Bronchial epithelial cell (primary cell): ENCODE data around the gene SUGCT. TPM values are rescaled to one million over a fixed set of nuclear protein-coding genes. Genes with fewer than 3 reads are reported as not detected.

Experiments used
- DNase-seq: peaks from one replicate; pipeline ENCODE4 v3.0.0-alpha.2; 2010; ENCODE audit warnings: low read depth
- FAIRE-seq: peaks from 2 replicates; lab custom pipeline; 2011; peaks lifted over from hg19 to GRCh38; lab: Jason Lieb, UNC
- H3K27me3 ChIP-seq: 2 replicates; pipeline ENCODE4 v1.5.1; 2011; ENCODE audit warnings: low read length; ENCODE audit not compliant: control insufficient read depth, insufficient read depth
- H3K36me3 ChIP-seq: 2 replicates; pipeline ENCODE4 v1.5.1; 2011; ENCODE audit warnings: low read length; ENCODE audit not compliant: control insufficient read depth, insufficient read depth
- H3K4me3 ChIP-seq: 2 replicates; pipeline ENCODE4 v1.5.1; 2011; ENCODE audit warnings: mild to moderate bottlenecking, low read depth, low read length, control low read depth
- total RNA-seq: library from RNA; depleted of rRNA; stranded (reverse); fragments of >200 nt; gene quantifications from 2 replicates; pipeline ENCODE4 v1.2.1, GENCODE V29; 2014
- TF ChIP-seq, protein P1 (sequence below): IDR thresholded peaks from 2 replicates; pipeline ENCODE4 v1.5.1; 2011; ENCODE audit warnings: mild to moderate bottlenecking, moderate library complexity, low read length, control low read depth, inconsistent platforms; ENCODE audit not compliant: insufficient read depth, severe bottlenecking

Gene SUGCT
- total RNA-seq, 1 donor from 2014 or later: 7.4 TPM

DNA sequence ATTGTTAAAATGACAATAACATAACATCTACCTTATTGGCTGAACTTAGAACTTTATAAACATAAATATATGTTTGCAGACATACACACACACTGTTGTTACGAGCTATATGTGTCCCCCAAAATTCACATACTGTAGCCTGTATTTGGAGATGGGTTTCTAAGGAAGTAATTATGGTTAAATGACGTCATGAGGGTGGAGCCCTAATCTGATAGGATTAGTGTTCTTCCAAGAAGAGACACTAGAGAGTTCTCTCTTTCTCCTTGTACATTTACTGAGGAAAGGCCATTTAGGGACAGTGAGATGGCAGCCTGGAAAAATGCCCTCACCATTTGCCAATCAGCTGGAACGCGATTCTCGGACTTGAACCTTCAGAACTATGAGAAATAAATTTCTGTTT is 211.7 kb downstream of the SUGCT start:
- H3K27me3 ChIP-seq: no peaks in the 10 kb centered on the region
- H3K4me3 ChIP-seq: no peak overlapping the region
- FAIRE-seq: no peak
- no peaks in the 10 kb centered on the region for H3K36me3 ChIP-seq
- TF ChIP-seq, protein P1, sequence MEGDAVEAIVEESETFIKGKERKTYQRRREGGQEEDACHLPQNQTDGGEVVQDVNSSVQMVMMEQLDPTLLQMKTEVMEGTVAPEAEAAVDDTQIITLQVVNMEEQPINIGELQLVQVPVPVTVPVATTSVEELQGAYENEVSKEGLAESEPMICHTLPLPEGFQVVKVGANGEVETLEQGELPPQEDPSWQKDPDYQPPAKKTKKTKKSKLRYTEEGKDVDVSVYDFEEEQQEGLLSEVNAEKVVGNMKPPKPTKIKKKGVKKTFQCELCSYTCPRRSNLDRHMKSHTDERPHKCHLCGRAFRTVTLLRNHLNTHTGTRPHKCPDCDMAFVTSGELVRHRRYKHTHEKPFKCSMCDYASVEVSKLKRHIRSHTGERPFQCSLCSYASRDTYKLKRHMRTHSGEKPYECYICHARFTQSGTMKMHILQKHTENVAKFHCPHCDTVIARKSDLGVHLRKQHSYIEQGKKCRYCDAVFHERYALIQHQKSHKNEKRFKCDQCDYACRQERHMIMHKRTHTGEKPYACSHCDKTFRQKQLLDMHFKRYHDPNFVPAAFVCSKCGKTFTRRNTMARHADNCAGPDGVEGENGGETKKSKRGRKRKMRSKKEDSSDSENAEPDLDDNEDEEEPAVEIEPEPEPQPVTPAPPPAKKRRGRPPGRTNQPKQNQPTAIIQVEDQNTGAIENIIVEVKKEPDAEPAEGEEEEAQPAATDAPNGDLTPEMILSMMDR: no peak
- no peak for DNase-seq

DNA sequence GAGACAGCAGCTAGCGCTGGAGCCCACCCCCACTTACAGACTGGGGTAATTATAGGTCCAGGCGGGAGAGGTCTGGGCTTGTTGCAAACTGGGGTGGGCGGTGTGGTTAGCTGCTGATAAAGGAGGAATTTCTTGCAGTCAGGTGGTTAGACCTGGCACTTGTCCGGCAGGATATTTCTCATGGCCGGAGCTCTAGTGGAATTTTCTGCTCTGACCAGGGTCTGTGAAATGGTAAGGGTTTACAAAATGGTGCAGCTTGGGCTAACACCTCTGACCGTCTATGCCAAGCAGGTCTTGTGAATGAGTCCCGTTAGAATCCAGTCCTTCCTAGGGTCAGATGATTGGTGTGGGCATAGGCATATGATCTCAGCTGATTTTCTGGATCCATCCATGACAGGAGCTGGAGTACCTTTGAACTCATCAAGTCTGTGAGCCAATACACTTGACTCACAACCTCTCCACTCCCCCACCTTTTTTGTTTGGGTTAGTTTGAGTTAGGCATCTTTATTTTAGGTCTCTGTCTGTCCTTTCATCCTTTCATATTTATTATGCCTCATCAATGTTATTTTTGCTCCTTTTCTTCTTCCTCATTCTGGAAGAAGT is 213.4 kb downstream of the SUGCT start:
- H3K4me3 ChIP-seq: no peak overlapping the region
- no peak for DNase-seq
- FAIRE-seq: no peak
- TF ChIP-seq, protein P1: no peak
- H3K27me3 ChIP-seq: no peaks in the 10 kb centered on the region
- H3K36me3 ChIP-seq: no peaks in the 10 kb centered on the region

DNA sequence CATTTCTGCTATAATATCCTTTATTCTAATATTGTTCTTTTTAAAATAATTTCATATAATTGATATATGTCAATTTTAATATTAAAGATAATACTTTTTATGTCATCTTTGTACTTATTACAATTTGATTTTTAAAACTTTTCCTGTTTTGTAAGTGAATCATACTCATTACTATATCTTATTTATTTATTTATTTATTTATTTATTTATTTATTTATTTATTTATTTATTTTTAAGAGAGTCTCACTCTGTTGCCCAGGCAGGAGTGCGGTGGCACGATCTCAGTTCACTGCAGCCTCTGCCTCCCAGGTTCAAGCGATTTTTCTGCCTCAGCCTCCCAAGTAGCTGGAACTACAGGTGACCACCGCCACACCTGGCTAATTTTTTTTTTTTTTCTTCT is 215.3 kb downstream of the SUGCT start:
- Histone ChIP-seq H3K4me3 (no peak overlapping the region), H3K27me3 (no peaks in the 10 kb centered on the region), H3K36me3 (no peaks in the 10 kb centered on the region)
- TF ChIP-seq, protein P1: no peak
- DNase-seq (no peak), FAIRE-seq (no peak)

DNA sequence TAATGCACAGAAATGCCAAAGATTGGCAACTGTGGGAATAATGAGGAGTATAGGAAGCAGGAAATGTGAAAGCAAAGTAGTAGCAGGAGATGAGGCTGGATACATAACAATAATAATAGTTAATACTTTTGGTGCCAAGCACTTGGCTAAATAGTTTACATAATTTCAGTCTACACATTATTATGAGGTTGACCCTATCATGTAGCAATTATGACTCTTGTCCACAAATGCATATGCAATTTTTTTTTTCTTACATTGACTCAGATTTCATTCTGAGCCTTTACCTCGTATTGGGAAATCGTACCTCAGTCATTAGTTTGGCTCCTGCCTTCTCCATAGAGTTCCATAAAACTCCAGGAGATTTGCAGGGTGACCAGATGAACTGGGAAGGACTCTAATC is 219.9 kb downstream of the SUGCT start:
- no peak overlapping the region for H3K4me3 ChIP-seq
- FAIRE-seq (no peak), DNase-seq (no peak)
- TF ChIP-seq, protein P1: no peak
- H3K27me3 ChIP-seq: no peaks in the 10 kb centered on the region
- no peaks in the 10 kb centered on the region for H3K36me3 ChIP-seq

DNA sequence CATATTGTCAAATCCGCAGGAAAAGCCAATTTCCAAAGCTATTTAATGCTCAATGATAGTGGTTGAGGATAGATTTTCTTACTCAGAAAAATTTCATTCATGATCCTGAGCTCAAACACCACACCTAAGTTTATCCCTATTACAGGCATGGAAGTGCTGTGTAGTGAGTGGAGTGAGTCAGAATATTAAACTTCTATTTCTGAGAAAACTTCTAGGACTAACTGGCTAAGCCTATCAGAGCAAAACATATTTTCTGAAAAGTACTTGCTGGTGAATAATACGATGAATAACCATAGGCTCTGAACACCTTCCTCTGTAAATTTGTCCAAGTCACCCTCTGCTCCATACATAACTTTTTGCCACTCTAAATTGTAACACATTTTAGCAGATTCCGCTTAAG is 221.5 kb downstream of the SUGCT start:
- FAIRE-seq (no peak), DNase-seq (no peak)
- no peak overlapping the region for H3K4me3 ChIP-seq
- H3K27me3 ChIP-seq: no peaks in the 10 kb centered on the region
- TF ChIP-seq, protein P1: no peak
- no peaks in the 10 kb centered on the region for H3K36me3 ChIP-seq

DNA sequence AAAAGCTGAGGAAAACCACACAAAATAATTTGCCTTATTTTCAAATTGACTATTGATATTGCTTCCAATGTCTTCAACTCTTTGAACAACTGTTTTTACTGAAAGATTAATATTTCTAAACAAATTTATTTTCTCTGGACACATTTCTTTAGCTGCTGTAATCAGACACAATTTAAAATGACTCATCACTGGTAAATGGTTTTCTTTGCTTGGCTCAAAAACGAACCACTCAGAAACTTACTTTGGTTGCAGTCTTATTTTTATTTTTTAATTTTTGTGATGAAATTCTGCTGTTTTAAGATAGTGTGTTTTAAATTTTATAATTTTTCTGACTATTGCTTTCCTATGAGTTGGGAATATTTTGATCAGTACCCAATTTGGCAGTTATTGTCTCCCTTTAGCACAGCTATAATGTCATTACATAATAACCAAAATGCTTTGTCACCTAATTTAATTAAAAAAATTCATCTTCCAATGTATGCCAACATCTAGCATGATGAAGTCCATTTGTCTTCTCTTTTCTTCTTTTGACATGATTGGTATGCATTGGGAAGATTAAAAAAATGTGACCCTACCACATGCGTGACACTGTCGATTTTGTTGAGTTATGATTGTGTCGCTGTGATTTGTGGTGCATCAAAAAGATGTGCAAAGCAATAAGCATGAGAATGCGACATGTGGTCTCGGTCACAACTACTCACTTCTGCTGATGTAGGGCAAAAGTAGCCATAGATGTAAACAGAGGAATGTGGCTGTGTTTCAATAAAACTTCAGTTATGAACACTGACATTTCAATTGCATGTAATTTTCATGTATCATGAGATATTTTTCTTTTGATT is 222.3 kb downstream of the SUGCT start:
- FAIRE-seq (no peak), DNase-seq (no peak)
- TF ChIP-seq, protein P1: no peak
- no peaks in the 10 kb centered on the region for H3K27me3 ChIP-seq
- no peak overlapping the region for H3K4me3 ChIP-seq
- no peaks in the 10 kb centered on the region for H3K36me3 ChIP-seq
